IMR-90 (cell line): ENCODE results near the gene NR1D1. TPM values are rescaled to one million over a fixed set of nuclear protein-coding genes. Genes with fewer than 3 reads are reported as not detected.

Experiments
- ATAC-seq: fragments of 200-7000 bp; cut with Tn5 transposase; 2 replicates; pipeline ENCODE4 v1.9.1; 2020; ENCODE audit warnings: low read depth, mild to moderate bottlenecking, moderate library complexity
- BruUV-seq: library from RNA; stranded (reverse); fragments of 400-500 nt; replicated peaks from 2 replicates; lab custom pipeline; 2021; lab: Mats Ljungman, UMichigan
- CTCF ChIA-PET: fragments of 300-600 bp; formaldehyde crosslinking; extraction: SDS; loops from one replicate; lab custom pipeline; 2021; ENCODE audit warnings: antibody characterized with exemption; lab: Yijun Ruan, JAX
- POLR2A ChIA-PET: fragments of 300-600 bp; sonication (Branson Sonifier 250); formaldehyde crosslinking; loops from one replicate; lab custom pipeline; 2022; ENCODE audit warnings: antibody characterized with exemption; ENCODE audit not compliant: unreplicated experiment; lab: Charles Lee
- DNase-seq: peaks from one replicate; pipeline ENCODE4 v3.0.0; 2013
- H2AFZ ChIP-seq: replicated peaks from 2 replicates; pipeline ENCODE3; 2013; ENCODE audit warnings: low read length, mild to moderate bottlenecking; ENCODE audit not compliant: poor library complexity
- H2AK5ac ChIP-seq: 2 replicates; pipeline ENCODE4 v1.6.1; 2013; ENCODE audit warnings: low read depth, low read length, inconsistent platforms
- H2AK9ac ChIP-seq: replicated peaks from 2 replicates; pipeline ENCODE3; 2013; ENCODE audit warnings: mild to moderate bottlenecking, low read depth, low read length, moderate library complexity; ENCODE audit not compliant: poor library complexity
- H2BK120ac ChIP-seq: 2 replicates; pipeline ENCODE4 v1.6.1; 2013; ENCODE audit warnings: low read depth, low read length, inconsistent platforms
- H2BK15ac ChIP-seq: 3 replicates; pipeline ENCODE4 v1.6.1; 2013; ENCODE audit warnings: low read depth, low read length, inconsistent platforms
- H2BK20ac ChIP-seq: 2 replicates; pipeline ENCODE4 v1.6.1; 2013; ENCODE audit warnings: low read depth, mild to moderate bottlenecking, inconsistent platforms, low read length, moderate library complexity
- H2BK5ac ChIP-seq: 2 replicates; pipeline ENCODE4 v1.6.1; 2013; ENCODE audit warnings: mild to moderate bottlenecking, low read depth, low read length, inconsistent platforms; ENCODE audit not compliant: poor library complexity, severe bottlenecking
- H3K14ac ChIP-seq: replicated peaks from 2 replicates; pipeline ENCODE4 v1.6.1; 2013; ENCODE audit warnings: low read depth, low read length, inconsistent platforms
- H3K18ac ChIP-seq: 2 replicates; pipeline ENCODE4 v1.6.1; 2013; ENCODE audit warnings: low read depth, low read length, control low read depth
- H3K23ac ChIP-seq: 2 replicates; pipeline ENCODE4 v1.6.1; 2013; ENCODE audit warnings: low read depth, low read length, inconsistent platforms
- H3K27ac ChIP-seq: 2 replicates; pipeline ENCODE4 v1.5.1; 2013; ENCODE audit warnings: mild to moderate bottlenecking, control low read depth, low read length; ENCODE audit not compliant: insufficient read depth
- H3K27me3 ChIP-seq: 2 replicates; pipeline ENCODE4 v1.6.1; 2013; ENCODE audit warnings: low read length; ENCODE audit not compliant: control insufficient read depth, insufficient read depth
- H3K36me3 ChIP-seq: 2 replicates; pipeline ENCODE4 v1.6.1; 2013; ENCODE audit warnings: low read length, mixed read lengths; ENCODE audit not compliant: control insufficient read depth, insufficient read depth
- H3K4ac ChIP-seq: 2 replicates; pipeline ENCODE4 v1.6.1; 2013; ENCODE audit warnings: low read depth, low read length, inconsistent platforms
- H3K4me1 ChIP-seq: 2 replicates; pipeline ENCODE4 v1.6.1; 2013; ENCODE audit warnings: low read length, mixed read lengths; ENCODE audit not compliant: control insufficient read depth, insufficient read depth
- H3K4me2 ChIP-seq: 2 replicates; pipeline ENCODE4 v1.6.1; 2013; ENCODE audit warnings: low read depth, mild to moderate bottlenecking, control low read depth, low read length, moderate library complexity
- H3K4me3 ChIP-seq: 2 replicates; pipeline ENCODE4 v1.5.1; 2013; ENCODE audit warnings: low read depth, mild to moderate bottlenecking, control low read depth, low read length, moderate library complexity; ENCODE audit not compliant: insufficient read depth
- H3K56ac ChIP-seq: 2 replicates; pipeline ENCODE4 v1.6.1; 2013; ENCODE audit warnings: low read length, inconsistent platforms; ENCODE audit not compliant: insufficient read depth; ENCODE audit errors: extremely low read depth
- H3K79me1 ChIP-seq, 2 experiments: 2 replicates each; pipeline ENCODE4 v1.6.1; 2013; ENCODE audit warnings: low read length in 2 of 2, inconsistent platforms in 1 of 2, low read depth in 1 of 2
- H3K9ac ChIP-seq: 2 replicates; pipeline ENCODE4 v1.6.1; 2013; ENCODE audit warnings: low read depth, low read length, control low read depth
- H3K9me1 ChIP-seq: 2 replicates; pipeline ENCODE4 v1.6.1; 2013; ENCODE audit warnings: low read length, inconsistent platforms; ENCODE audit not compliant: insufficient read depth
- H3K9me3 ChIP-seq: 2 replicates; pipeline ENCODE4 v1.6.1; 2013; ENCODE audit warnings: low read length; ENCODE audit not compliant: control insufficient read depth, insufficient read depth
- H4K20me1 ChIP-seq: 2 replicates; pipeline ENCODE4 v1.6.1; 2013; ENCODE audit warnings: low read length, inconsistent platforms; ENCODE audit not compliant: insufficient read depth
- H4K5ac ChIP-seq: 2 replicates; pipeline ENCODE4 v1.6.1; 2013; ENCODE audit warnings: mild to moderate bottlenecking, low read depth, low read length, control low read depth
- H4K8ac ChIP-seq, 2 experiments: 2 replicates each; pipeline ENCODE4 v1.6.1; 2013; ENCODE audit warnings: low read depth in 2 of 2, low read length in 2 of 2, control low read depth in 1 of 2, inconsistent platforms in 1 of 2
- H4K91ac ChIP-seq: 2 replicates; pipeline ENCODE4 v1.6.1; 2013; ENCODE audit warnings: low read depth, low read length, inconsistent platforms; ENCODE audit not compliant: insufficient read depth
- BHLHE40 ChIP-seq: fragments of 150-350 bp; IDR thresholded peaks from 2 replicates; pipeline ENCODE4 v1.6.1; 2016; ENCODE audit warnings: mild to moderate bottlenecking, low read depth, low read length
- CEBPB ChIP-seq: IDR thresholded peaks from 2 replicates; pipeline ENCODE4 v1.6.1; 2012; ENCODE audit warnings: low read depth, low read length, improper control_type of control experiment
- CHD1 ChIP-seq: IDR thresholded peaks from 2 replicates; pipeline ENCODE4 v1.6.1; 2012; ENCODE audit warnings: low read depth, low read length, improper control_type of control experiment
- CTCF ChIP-seq: conservative IDR thresholded peaks from 2 replicates; pipeline ENCODE4 v1.5.1; 2012; ENCODE audit warnings: mild to moderate bottlenecking, low read depth, low read length, improper control_type of control experiment
- ELK1 ChIP-seq: fragments of 150-350 bp; IDR thresholded peaks from 2 replicates; pipeline ENCODE4 v1.6.1; 2016; ENCODE audit warnings: low read depth, mild to moderate bottlenecking, low read length, moderate library complexity, borderline replicate concordance
- MAFK ChIP-seq: IDR thresholded peaks from 2 replicates; pipeline ENCODE4 v1.6.1; 2012; ENCODE audit warnings: low read depth, low read length, improper control_type of control experiment
- MXI1 ChIP-seq: IDR thresholded peaks from 2 replicates; pipeline ENCODE4 v1.6.1; 2012; ENCODE audit warnings: low read depth, mild to moderate bottlenecking, low read length, moderate library complexity, borderline replicate concordance
- POLR2A ChIP-seq: IDR thresholded peaks from 2 replicates; pipeline ENCODE4 v1.6.1; 2012; ENCODE audit warnings: mild to moderate bottlenecking, low read depth, low read length
- RAD21 ChIP-seq: IDR thresholded peaks from 2 replicates; pipeline ENCODE4 v1.6.1; 2012; ENCODE audit warnings: low read length, improper control_type of control experiment
- RCOR1 ChIP-seq: IDR thresholded peaks from 2 replicates; pipeline ENCODE4 v1.6.1; 2012; ENCODE audit warnings: mild to moderate bottlenecking, low read length, improper control_type of control experiment; ENCODE audit not compliant: insufficient replicate concordance
- RFX5 ChIP-seq: IDR thresholded peaks from 2 replicates; pipeline ENCODE4 v1.8.0; 2012; ENCODE audit warnings: low read depth, mild to moderate bottlenecking, low read length, moderate library complexity
- SMC3 ChIP-seq: fragments of 150-350 bp; IDR thresholded peaks from 2 replicates; pipeline ENCODE4 v1.6.1; 2016; ENCODE audit warnings: low read depth, mild to moderate bottlenecking, antibody characterized with exemption, low read length, moderate library complexity
- WGBS, 2 experiments: methylation state at CpG; one replicate each; pipeline versions ENCODE4 v1.1.5 to v1.1.7; 2013; ENCODE audit warnings: missing lambda C conversion rate in 2 of 2; ENCODE audit not compliant: insufficient read length in 1 of 2; ENCODE audit errors: extremely low coverage in 2 of 2; 5-methylcytosine and 5-hydroxymethylcytosine counted together
- dilution Hi-C: fragments of 300-500 bp; cut with HindIII; formaldehyde crosslinking; loops from one replicate; pipeline ENCODE4 v1.14.3; 2018; ENCODE audit warnings: low sequenced_read_pairs; ENCODE audit not compliant: unreplicated experiment
- in situ Hi-C: fragments of 300-500 bp; cut with MboI; formaldehyde crosslinking; loops from 3 replicates; pipeline ENCODE4 v1.14.3; 2019; ENCODE audit warnings: low sequenced_read_pairs, inconsistent platforms, mixed read lengths
- intact Hi-C: fragments of 100-400 bp; cut with micrococcal nuclease; formaldehyde crosslinking; loops from 2 replicates; pipeline ENCODE4 v1.10.0; 2022
- polyA plus RNA-seq, 3 experiments: library from polyadenylated mRNA; depleted of rRNA; stranded (reverse); fragments of >200 nt; gene quantifications; 2 replicates each; pipeline ENCODE4 v1.2.3, GENCODE V29; 2012; ENCODE audit warnings: low replicate concordance in 1 of 3
- total RNA-seq: library from RNA; depleted of rRNA; stranded (reverse); fragments of >200 nt; gene quantifications from 2 replicates; pipeline ENCODE4 v1.2.3, GENCODE V29; 2012

The NR1D1 gene
- total and polyA plus RNA-seq, 2 of the 4 experiments (the other 2 are of a cell fraction), result 0.36 to 7.2 TPM

GRCh38 chr17:40079545-40079944 is 20.8 kb downstream of the NR1D1 start:
- H3K14ac ChIP-seq, result no peak overlapping the region
- ChIA-PET CTCF (interaction anchor here (0.8 kb wide), 1 partner anchor 115 kb away, joined by 3 read pairs; no protein-coding TSS in a partner anchor), POLR2A (no interaction called here)
- H3K27me3 ChIP-seq, result no peaks in the 10 kb centered on the region
- H2BK5ac ChIP-seq, result no peak overlapping the region
- dilution Hi-C loops (no loop called here), intact Hi-C loops (no loop called here), in situ Hi-C loops (no loop called here)
- H2BK20ac ChIP-seq, result no peak overlapping the region
- no peak overlapping the region for H3K4me2 ChIP-seq
- no peak overlapping the region for H2AK9ac ChIP-seq
- H3K36me3 ChIP-seq, result peaks cover 32% of the 10 kb centered on the region
- no peaks in the 10 kb centered on the region; the same call in 1 of the 2 replicates for H3K9me1 ChIP-seq
- ATAC-seq (no peak), DNase-seq (no peak)
- H3K23ac ChIP-seq, result no peak overlapping the region
- no peak overlapping the region for H2AK5ac ChIP-seq
- H4K5ac ChIP-seq, result no peak overlapping the region
- no peak overlapping the region for H4K8ac ChIP-seq
- H4K20me1 ChIP-seq, result peaks cover 16% of the 10 kb centered on the region
- H3K79me1 ChIP-seq, result peaks cover 10 to 43% of the 10 kb centered on the region in 2 experiments
- H2BK15ac ChIP-seq, result no peak overlapping the region
- no peak overlapping the region for H2BK120ac ChIP-seq
- no peak overlapping the region for H3K4me3 ChIP-seq
- H3K56ac ChIP-seq, result no peak overlapping the region
- TF ChIP-seq CTCF (no peak), MAFK (no peak), BHLHE40 (no peak), MXI1 (no peak), CEBPB (no peak), RFX5 (no peak), POLR2A (no peak), RAD21 (no peak), SMC3 (no peak), ELK1 (no peak), RCOR1 (no peak), CHD1 (no peak)
- H3K4me1 ChIP-seq, result peaks cover 9% of the 10 kb centered on the region
- no peak overlapping the region for H3K18ac ChIP-seq
- H3K9ac ChIP-seq, result no peak overlapping the region
- no peak overlapping the region for H2AFZ ChIP-seq
- H4K91ac ChIP-seq, result no peak overlapping the region
- H3K9me3 ChIP-seq, result no peaks in the 10 kb centered on the region
- no TSS peak for BruUV-seq
- WGBS, 2 experiments, result no CpG with 5 or more reads among the region's 3 CpGs
- H3K4ac ChIP-seq, result no peak overlapping the region
- no peak overlapping the region for H3K27ac ChIP-seq
